Mesendoderm (in vitro differentiated cells): ENCODE data around the gene PTGES.

ENCODE experiments used
- DNase-seq: peaks from one replicate; pipeline ENCODE4 v3.0.0; 2013
- H2AK5ac ChIP-seq: 2 replicates; pipeline ENCODE4 v1.6.1; 2013; ENCODE audit warnings: low read length, inconsistent platforms
- H2BK120ac ChIP-seq: 2 replicates; pipeline ENCODE4 v1.6.1; 2013; ENCODE audit warnings: low read depth, mild to moderate bottlenecking, low read length, moderate library complexity, mixed read lengths
- H2BK15ac ChIP-seq: replicated peaks from 2 replicates; pipeline ENCODE4 v1.6.1; 2013; ENCODE audit warnings: low read depth, mild to moderate bottlenecking, moderate library complexity
- H2BK5ac ChIP-seq: 2 replicates; pipeline ENCODE4 v1.6.1; 2013; ENCODE audit warnings: low read length, inconsistent platforms
- H3K18ac ChIP-seq: 2 replicates; pipeline ENCODE4 v1.6.1; 2013; ENCODE audit warnings: mild to moderate bottlenecking, low read length, mixed read lengths
- H3K23ac ChIP-seq: one replicate; pipeline ENCODE4 v1.6.1; 2013; ENCODE audit warnings: low read length
- H3K27ac ChIP-seq: 2 replicates; pipeline ENCODE4 v1.5.1; 2013; ENCODE audit warnings: low read depth, mild to moderate bottlenecking, inconsistent platforms, low read length, moderate library complexity
- H3K27me3 ChIP-seq: 2 replicates; pipeline ENCODE4 v1.6.1; 2013; ENCODE audit warnings: low read length, control low read depth, mild to moderate bottlenecking, inconsistent platforms; ENCODE audit not compliant: insufficient read depth, poor library complexity
- H3K36me3 ChIP-seq: 2 replicates; pipeline ENCODE4 v1.6.1; 2013; ENCODE audit warnings: low read length, inconsistent platforms; ENCODE audit not compliant: control insufficient read depth, insufficient read depth
- H3K4ac ChIP-seq: one replicate; pipeline ENCODE4 v1.6.1; 2013; ENCODE audit warnings: low read depth, mild to moderate bottlenecking, low read length, moderate library complexity
- H3K4me1 ChIP-seq: 2 replicates; pipeline ENCODE4 v1.6.1; 2013; ENCODE audit warnings: low read depth, low read length, inconsistent platforms; ENCODE audit not compliant: control insufficient read depth
- H3K4me2 ChIP-seq: 2 replicates; pipeline ENCODE4 v1.6.1; 2013; ENCODE audit warnings: low read length
- H3K4me3 ChIP-seq: 2 replicates; pipeline ENCODE4 v1.5.1; 2013; ENCODE audit warnings: mild to moderate bottlenecking, low read length
- H3K56ac ChIP-seq: one replicate; pipeline ENCODE4 v1.6.1; 2013; ENCODE audit warnings: low read length
- H3K79me1 ChIP-seq: 2 replicates; pipeline ENCODE4 v1.6.1; 2013; ENCODE audit warnings: low read length, inconsistent platforms
- H3K79me2 ChIP-seq: 2 replicates; pipeline ENCODE4 v1.6.1; 2013; ENCODE audit warnings: mild to moderate bottlenecking, low read length; ENCODE audit not compliant: control insufficient read depth, insufficient read depth
- H3K9ac ChIP-seq: 2 replicates; pipeline ENCODE4 v1.6.1; 2013; ENCODE audit warnings: low read length, inconsistent platforms
- H4K5ac ChIP-seq: one replicate; pipeline ENCODE4 v1.6.1; 2013; ENCODE audit warnings: low read length
- H4K8ac ChIP-seq: one replicate; pipeline ENCODE4 v1.6.1; 2013; ENCODE audit warnings: low read depth, mild to moderate bottlenecking, control low read depth, low read length, moderate library complexity
- WGBS: extraction: QIAGEN DNeasy Blood & Tissue Kit; methylation state at CpG from one replicate; pipeline ENCODE4 v1.1.7; 2013; ENCODE audit warnings: low lambda C conversion rate, missing lambda C conversion rate; ENCODE audit not compliant: insufficient coverage; ENCODE audit errors: extremely low coverage; 5-methylcytosine and 5-hydroxymethylcytosine counted together

Gene PTGES

GRCh38 chr9:129713402-129713679, 39.5 kb downstream of the PTGES start:
- WGBS: no CpG with 5 or more reads among the region's 10 CpGs
- Histone ChIP-seq H3K4me2 (no peak overlapping the region), H3K56ac (no peak overlapping the region), H4K8ac (no peak overlapping the region), H2BK5ac (no peak overlapping the region), H3K23ac (no peak overlapping the region), H4K5ac (no peak overlapping the region), H3K27ac (no peak overlapping the region), H3K4me1 (peaks cover 4% of the 10 kb centered on the region), H2AK5ac (no peak overlapping the region), H2BK120ac (no peak overlapping the region), H3K79me1 (no peaks in the 10 kb centered on the region), H3K4me3 (no peak overlapping the region), H3K27me3 (no peaks in the 10 kb centered on the region), H3K18ac (no peak overlapping the region), H3K9ac (no peak overlapping the region), H3K4ac (no peak overlapping the region), H3K36me3 (no peaks in the 10 kb centered on the region), H3K79me2 (no peaks in the 10 kb centered on the region), H2BK15ac (no peak overlapping the region)
- no peak for DNase-seq

DNA sequence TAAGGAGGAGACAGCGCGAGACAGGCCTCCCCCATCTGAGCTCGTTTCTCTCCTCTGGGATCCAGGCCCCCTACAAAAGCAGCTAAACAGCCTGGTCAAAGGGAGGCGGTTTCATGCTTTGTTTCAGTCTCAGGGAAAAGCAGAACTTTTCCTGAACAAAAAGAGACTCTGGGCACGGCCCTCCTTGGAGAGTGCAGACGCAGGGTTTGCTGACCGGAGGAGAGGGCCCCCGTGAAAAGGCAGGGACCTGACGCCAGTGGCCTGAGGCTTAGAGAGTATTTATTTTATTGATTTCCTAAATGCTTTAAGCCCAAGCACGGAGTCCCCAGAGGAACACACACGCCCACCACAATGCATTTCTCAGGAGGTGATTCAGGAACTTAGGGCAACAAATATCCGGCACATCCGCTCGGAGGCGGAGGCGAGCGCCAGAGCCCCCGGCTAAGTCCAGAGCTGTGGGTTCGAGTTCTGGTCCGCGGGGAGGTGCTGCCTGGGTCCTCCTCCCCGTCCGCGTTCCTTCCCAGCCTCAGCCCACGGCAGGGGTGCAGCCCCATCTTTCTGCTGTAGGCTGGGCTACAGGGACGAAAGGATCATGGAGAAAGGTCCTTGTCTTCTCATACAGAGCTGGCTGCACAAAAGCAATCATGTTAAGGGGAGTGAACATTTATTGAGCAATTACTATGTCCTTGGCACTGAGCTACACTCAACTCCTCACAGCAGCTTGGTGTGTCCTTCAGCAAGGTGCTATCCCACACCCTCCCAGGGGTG, 40.0 kb downstream of the PTGES start:
- Histone ChIP-seq H3K9ac (peak overlapping the region; percentile 18), H2BK15ac (no peak overlapping the region), H2BK120ac (no peak overlapping the region), H3K4me1 (peaks cover 4% of the 10 kb centered on the region), H3K79me1 (no peaks in the 10 kb centered on the region), H3K27ac (no peak overlapping the region), H3K36me3 (no peaks in the 10 kb centered on the region), H2AK5ac (no peak overlapping the region), H2BK5ac (no peak overlapping the region), H4K8ac (no peak overlapping the region), H3K4ac (no peak overlapping the region), H3K4me3 (no peak overlapping the region), H3K4me2 (no peak overlapping the region), H4K5ac (no peak overlapping the region), H3K79me2 (no peaks in the 10 kb centered on the region), H3K56ac (peak overlapping the region; percentile 74), H3K27me3 (no peaks in the 10 kb centered on the region), H3K23ac (peak overlapping the region; percentile 45), H3K18ac (no peak overlapping the region)
- WGBS: no CpG with 5 or more reads among the region's 26 CpGs
- DNase-seq: no peak

GRCh38 chr9:129710169-129710453, 42.7 kb downstream of the PTGES start:
- H3K79me2 ChIP-seq: no peaks in the 10 kb centered on the region
- no peaks in the 10 kb centered on the region for H3K27me3 ChIP-seq
- H3K27ac ChIP-seq: no peak overlapping the region
- no peak overlapping the region for H2BK120ac ChIP-seq
- no peak for DNase-seq
- no peak overlapping the region for H3K56ac ChIP-seq
- WGBS: no CpG with 5 or more reads among the region's 3 CpGs
- no peak overlapping the region for H3K23ac ChIP-seq
- no peak overlapping the region for H3K4ac ChIP-seq
- no peaks in the 10 kb centered on the region for H3K36me3 ChIP-seq
- H3K4me3 ChIP-seq: no peak overlapping the region
- peaks cover 4% of the 10 kb centered on the region for H3K4me1 ChIP-seq
- H3K4me2 ChIP-seq: no peak overlapping the region
- no peak overlapping the region for H2AK5ac ChIP-seq
- H3K9ac ChIP-seq: no peak overlapping the region
- no peak overlapping the region for H2BK15ac ChIP-seq
- H4K8ac ChIP-seq: no peak overlapping the region
- H3K18ac ChIP-seq: no peak overlapping the region
- no peak overlapping the region for H4K5ac ChIP-seq
- no peak overlapping the region for H2BK5ac ChIP-seq
- H3K79me1 ChIP-seq: no peaks in the 10 kb centered on the region

DNA sequence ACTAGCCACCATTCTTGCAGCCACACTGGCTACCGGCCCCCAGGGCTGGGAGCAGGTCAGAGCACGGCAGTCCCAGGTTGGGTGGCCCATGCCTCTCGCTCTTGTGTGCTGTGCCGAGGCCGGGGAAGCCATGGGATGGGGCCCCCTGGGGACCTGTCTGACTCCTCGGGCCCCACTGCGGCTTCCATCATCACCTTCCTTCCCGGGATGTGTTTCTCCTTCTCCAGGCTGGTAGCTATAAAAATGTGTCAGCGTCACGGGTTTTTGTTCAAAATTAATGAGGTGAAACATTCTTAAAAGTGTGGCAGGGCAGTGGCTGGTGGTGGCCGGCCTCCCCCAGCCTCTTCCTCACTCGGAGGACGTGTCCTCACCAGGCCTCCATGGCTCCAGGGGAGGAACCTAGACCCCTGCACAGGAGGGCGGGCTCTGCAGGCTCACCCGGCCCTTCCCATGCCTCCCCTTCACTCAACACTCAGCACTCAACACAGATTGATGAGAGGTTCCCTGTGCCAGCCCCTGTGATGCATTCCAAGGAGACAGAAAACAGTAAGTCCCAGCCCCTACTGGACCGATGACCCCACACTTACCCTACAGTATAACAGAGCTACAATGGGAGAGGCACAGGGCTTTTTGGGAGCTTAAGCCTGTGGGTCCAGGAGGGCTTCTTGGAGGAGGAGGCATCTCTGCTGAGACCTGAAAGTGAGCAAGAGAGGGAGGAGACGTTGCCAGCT, 43.2 kb downstream of the PTGES start:
- H2BK5ac ChIP-seq: no peak overlapping the region
- no peak overlapping the region for H3K18ac ChIP-seq
- no peak overlapping the region for H3K27ac ChIP-seq
- no peak overlapping the region for H3K23ac ChIP-seq
- no peaks in the 10 kb centered on the region for H3K79me2 ChIP-seq
- no peak overlapping the region for H3K4me3 ChIP-seq
- DNase-seq: no peak
- no peaks in the 10 kb centered on the region for H3K36me3 ChIP-seq
- peaks cover 4% of the 10 kb centered on the region for H3K4me1 ChIP-seq
- H3K27me3 ChIP-seq: no peaks in the 10 kb centered on the region
- H3K56ac ChIP-seq: no peak overlapping the region
- H2BK15ac ChIP-seq: no peak overlapping the region
- no peak overlapping the region for H2BK120ac ChIP-seq
- H3K4ac ChIP-seq: no peak overlapping the region
- no CpG with 5 or more reads among the region's 17 CpGs for WGBS
- H3K4me2 ChIP-seq: no peak overlapping the region
- H2AK5ac ChIP-seq: no peak overlapping the region
- no peak overlapping the region for H4K8ac ChIP-seq
- H4K5ac ChIP-seq: no peak overlapping the region
- no peak overlapping the region for H3K9ac ChIP-seq
- no peaks in the 10 kb centered on the region for H3K79me1 ChIP-seq

DNA sequence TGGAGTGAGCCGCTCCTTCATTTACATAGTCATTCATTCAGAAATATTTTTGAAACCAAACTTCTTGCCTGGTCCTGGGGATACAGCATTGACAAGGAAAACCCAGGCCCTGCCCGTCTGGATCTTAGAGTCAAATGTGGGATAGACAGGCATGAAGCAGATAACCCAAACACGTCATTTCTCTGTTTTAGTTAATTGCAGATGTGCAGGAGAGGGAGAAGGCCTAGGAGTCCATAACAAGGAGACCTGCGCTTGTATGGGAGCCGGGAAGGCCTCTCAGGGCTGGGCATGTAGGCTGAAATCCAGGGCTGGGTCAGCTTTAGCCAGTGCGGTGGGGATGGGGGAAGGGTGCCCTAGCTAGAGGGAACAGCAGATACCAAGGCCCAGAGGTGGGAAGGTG, 44.0 kb downstream of the PTGES start:
- no peaks in the 10 kb centered on the region for H3K79me2 ChIP-seq
- no peak overlapping the region for H2BK15ac ChIP-seq
- H2BK5ac ChIP-seq: no peak overlapping the region
- H4K8ac ChIP-seq: no peak overlapping the region
- no CpG with 5 or more reads among the region's 6 CpGs for WGBS
- H3K36me3 ChIP-seq: no peaks in the 10 kb centered on the region
- H2AK5ac ChIP-seq: no peak overlapping the region
- no peak overlapping the region for H3K4me2 ChIP-seq
- peaks cover 4% of the 10 kb centered on the region for H3K4me1 ChIP-seq
- no peak for DNase-seq
- peak overlapping the region; percentile 42 for H3K56ac ChIP-seq
- no peak overlapping the region for H3K18ac ChIP-seq
- no peak overlapping the region for H3K4me3 ChIP-seq
- H3K27me3 ChIP-seq: no peaks in the 10 kb centered on the region
- H3K79me1 ChIP-seq: no peaks in the 10 kb centered on the region
- H3K4ac ChIP-seq: no peak overlapping the region
- no peak overlapping the region for H3K9ac ChIP-seq
- no peak overlapping the region for H3K23ac ChIP-seq
- no peak overlapping the region for H4K5ac ChIP-seq
- no peak overlapping the region for H3K27ac ChIP-seq
- H2BK120ac ChIP-seq: no peak overlapping the region

- H2BK15ac ChIP-seq: no peak overlapping the region
- H3K79me1 ChIP-seq: no peaks in the 10 kb centered on the region
- H3K79me2 ChIP-seq: no peaks in the 10 kb centered on the region
- no peaks in the 10 kb centered on the region for H3K36me3 ChIP-seq
- no peak overlapping the region for H3K9ac ChIP-seq
- H4K5ac ChIP-seq: no peak overlapping the region
- H3K27ac ChIP-seq: no peak overlapping the region
- H2BK120ac ChIP-seq: no peak overlapping the region
- H3K18ac ChIP-seq: no peak overlapping the region
- no peak overlapping the region for H3K4me3 ChIP-seq
- no peak overlapping the region for H3K4ac ChIP-seq
- H3K4me2 ChIP-seq: no peak overlapping the region
- H2AK5ac ChIP-seq: no peak overlapping the region
- peaks cover 4% of the 10 kb centered on the region for H3K4me1 ChIP-seq
- no peak for DNase-seq
- no peaks in the 10 kb centered on the region for H3K27me3 ChIP-seq
- H4K8ac ChIP-seq: no peak overlapping the region
- WGBS: no CpG with 5 or more reads among the region's 8 CpGs
- H3K56ac ChIP-seq: no peak overlapping the region
- no peak overlapping the region for H3K23ac ChIP-seq
- H2BK5ac ChIP-seq: no peak overlapping the region
Observed at GRCh38 chr9:129704807-129705206, 48.0 kb downstream of the PTGES start.
